ENCODE data around the gene GRIK5.
"Not testable (repeated sequence)": the region's sequence is repeated elsewhere in the genome, so short reads cannot be mapped to it uniquely, and the experiment has no call there.

The GRIK5 gene

GRCh38 chr19:41994994-41995958, 74.7 kb downstream of the GRIK5 start:
- no peak overlapping the region for H3K27ac ChIP-seq
- no peak overlapping the region for H3K4me3 ChIP-seq
- TF ChIP-seq CTCF (IDR thresholded peaks at IDR 0.05), result no peak
- DNase-seq (ENCODE audit: low spot score), result no peak

- TF ChIP-seq CTCF (IDR thresholded peaks at IDR 0.05), result no peak
- Histone ChIP-seq H3K27ac (no peak overlapping the region), H3K4me3 (peak overlapping the region; percentile 67)
- no peak for DNase-seq (ENCODE audit: low spot score)
Observed at GRCh38 chr19:41994521-41994971, 75.5 kb downstream of the GRIK5 start.

- H3K27ac ChIP-seq, result no peak within 1 kb of the TSS
- DNase-seq (ENCODE audit: low spot score), result no peak
- peak within 1 kb of the TSS; percentile 67 for H3K4me3 ChIP-seq
- TF ChIP-seq CTCF (IDR thresholded peaks at IDR 0.05), result no peak
Observed at GRCh38 chr19:41993612-41994483, 76.2 kb downstream of the GRIK5 start, which contains the start of gene ATP1A3. Gene ATP1A3, minus strand, starts transcription at chr19:41994230. Its CDS starts 154 bp downstream, at chr19:41994076.

GRCh38 chr19:41991925-41992569, 78.0 kb downstream of the GRIK5 start:
- not testable (repeated sequence) for DNase-seq (ENCODE audit: low spot score); H3K4me3 ChIP-seq; H3K27ac ChIP-seq

- no peak for DNase-seq (ENCODE audit: low spot score)
- no peak for TF ChIP-seq CTCF (IDR thresholded peaks at IDR 0.05)
- H3K4me3 ChIP-seq, result no peak overlapping the region
- no peak overlapping the region for H3K27ac ChIP-seq
Observed at GRCh38 chr19:41991025-41991424, 79.0 kb downstream of the GRIK5 start.

GRCh38 chr19:41990615-41991014, 79.4 kb downstream of the GRIK5 start:
- no peak overlapping the region for H3K27ac ChIP-seq
- no peak for DNase-seq (ENCODE audit: low spot score)
- H3K4me3 ChIP-seq, result no peak overlapping the region
- TF ChIP-seq CTCF (IDR thresholded peaks at IDR 0.05), result no peak

GRCh38 chr19:41990028-41990427, 80.0 kb downstream of the GRIK5 start:
- no peak for TF ChIP-seq CTCF (IDR thresholded peaks at IDR 0.05)
- H3K27ac ChIP-seq, result no peak overlapping the region
- no peak for DNase-seq (ENCODE audit: low spot score)
- H3K4me3 ChIP-seq, result no peak overlapping the region
